Measurements from ENCODE around the gene ATRNL1.

ATRNL1 gene

GRCh38 chr10:115949282-115949844, 856.2 kb downstream of the ATRNL1 start:
- DNase-seq (ENCODE audit: low read depth), result no peak
- H3K4me3 ChIP-seq (ENCODE audit: low read length), result no peak overlapping the region
- no peak for TF ChIP-seq CTCF (conservative IDR thresholded peaks at IDR 0.05; ENCODE audit: low read length)

- no peak overlapping the region for H3K4me3 ChIP-seq (ENCODE audit: low read length)
- TF ChIP-seq CTCF (conservative IDR thresholded peaks at IDR 0.05; ENCODE audit: low read length), result no peak
- peak; percentile 68 for DNase-seq (ENCODE audit: low read depth)
Measured at GRCh38 chr10:115950320-115950719, 857.2 kb downstream of the ATRNL1 start.

- no peak overlapping the region for H3K4me3 ChIP-seq (ENCODE audit: low read length)
- no peak for DNase-seq (ENCODE audit: low read depth)
- no peak for TF ChIP-seq CTCF (conservative IDR thresholded peaks at IDR 0.05; ENCODE audit: low read length)
Measured at GRCh38 chr10:115951242-115951641, 858.1 kb downstream of the ATRNL1 start.

- TF ChIP-seq CTCF (conservative IDR thresholded peaks at IDR 0.05; ENCODE audit: low read length), result no peak
- no peak for DNase-seq (ENCODE audit: low read depth)
Measured at GRCh38 chr10:115953281-115953680, 860.1 kb downstream of the ATRNL1 start.

GRCh38 chr10:115953968-115954367, 860.8 kb downstream of the ATRNL1 start:
- H3K4me3 ChIP-seq (ENCODE audit: low read length), result no peak overlapping the region
- no peak for TF ChIP-seq CTCF (conservative IDR thresholded peaks at IDR 0.05; ENCODE audit: low read length)
- no peak for DNase-seq (ENCODE audit: low read depth)

More at GRCh38 chr10:115953281-115953680, 860.1 kb downstream of the ATRNL1 start:
- H3K4me3 ChIP-seq (ENCODE audit: low read length), result no peak overlapping the region

GRCh38 chr10:115956225-115957011, 863.3 kb downstream of the ATRNL1 start:
- DNase-seq (ENCODE audit: low read depth), result no peak
- H3K4me3 ChIP-seq (ENCODE audit: low read length), result no peak overlapping the region
- no peak for TF ChIP-seq CTCF (conservative IDR thresholded peaks at IDR 0.05; ENCODE audit: low read length)

GRCh38 chr10:115957012-115957399, 863.8 kb downstream of the ATRNL1 start:
- H3K4me3 ChIP-seq (ENCODE audit: low read length), result no peak overlapping the region
- no peak for TF ChIP-seq CTCF (conservative IDR thresholded peaks at IDR 0.05; ENCODE audit: low read length)
- no peak for DNase-seq (ENCODE audit: low read depth)

Measured in AG10803 (cell line).